ENCODE data around the gene TMEM132D. TPM values are rescaled to one million over a fixed set of nuclear protein-coding genes. Genes with fewer than 3 reads are reported as not detected.

TMEM132D gene
- total RNA-seq, 1 experiment from 2014 or later = 1.4 TPM

GRCh38 chr12:129720618-129721017, 183.2 kb downstream of the TMEM132D start:
- DNase-seq (ENCODE audit: low spot score) = no peak
- ChIA-PET POLR2A (no interaction called here), CTCF (no interaction called here)
- Mint-ChIP-seq H3K27me3 (ENCODE audit: low read depth) (peaks cover 14% of the 10 kb centered on the region), H3K9me3 (peaks cover 68% of the 10 kb centered on the region), H3K4me3 (no peak overlapping the region), H3K4me1 (no peaks in the 10 kb centered on the region), H3K27ac (no peak overlapping the region), H3K36me3 (peaks cover 70% of the 10 kb centered on the region)
- TF ChIP-seq ERG (CRISPR knock-in tag; IDR thresholded peaks at IDR 0.05) (no peak), SOX15 (CRISPR knock-in tag; IDR thresholded peaks at IDR 0.05) (no peak), ZNF532 (CRISPR knock-in tag; IDR thresholded peaks at IDR 0.05; ENCODE audit: borderline replicate concordance) (no peak), FOXK1 (CRISPR knock-in tag; IDR thresholded peaks at IDR 0.05) (no peak), ZBTB43 (CRISPR knock-in tag; IDR thresholded peaks at IDR 0.05) (no peak), AR (CRISPR knock-in tag; IDR thresholded peaks at IDR 0.05) (no peak), CTCF (IDR thresholded peaks at IDR 0.05) (no peak)
- no peak for ATAC-seq

GRCh38 chr12:129719416-129719815, 184.4 kb downstream of the TMEM132D start:
- TF ChIP-seq GABPB1 (CRISPR knock-in tag; IDR thresholded peaks at IDR 0.05) = no peak
- TF ChIP-seq E2F1 (CRISPR knock-in tag; IDR thresholded peaks at IDR 0.05) = no peak
- TF ChIP-seq ESRRA (CRISPR knock-in tag; IDR thresholded peaks at IDR 0.05; ENCODE audit: borderline replicate concordance) = no peak
- TF ChIP-seq ZBTB43 (CRISPR knock-in tag; IDR thresholded peaks at IDR 0.05) = no peak
- DNase-seq (ENCODE audit: low spot score) (no peak), ATAC-seq (no peak)
- H3K27ac Mint-ChIP-seq = no peak overlapping the region
- H3K9me3 Mint-ChIP-seq = peaks cover 70% of the 10 kb centered on the region
- no peaks in the 10 kb centered on the region for H3K4me1 Mint-ChIP-seq
- H3K27me3 Mint-ChIP-seq (ENCODE audit: low read depth) = peaks cover 14% of the 10 kb centered on the region
- ChIA-PET CTCF (no interaction called here), POLR2A (no interaction called here)
- no peak overlapping the region for H3K4me3 Mint-ChIP-seq
- H3K36me3 Mint-ChIP-seq = peaks cover 67% of the 10 kb centered on the region

Measured in WTC11 (cell line).